K562 (cell line): ENCODE data around the gene ITGBL1. TPM values are rescaled to one million over a fixed set of nuclear protein-coding genes. Genes with fewer than 3 reads are reported as not detected.

Experiments
- ATAC-seq: fragments of 200-7000 bp; cut with Tn5 transposase; 3 replicates; pipeline ENCODE4 v1.9.1; 2020; ENCODE audit warnings: moderate library complexity
- BruUV-seq: library from RNA; stranded (reverse); fragments of 400-500 nt; replicated peaks from 2 replicates; lab custom pipeline; 2021; lab: Mats Ljungman, UMichigan
- CTCF ChIA-PET: fragments of 300-600 bp; formaldehyde crosslinking; extraction: SDS; loops from one replicate; lab custom pipeline; 2021; ENCODE audit warnings: low intra/inter-chr PET ratio; lab: Yijun Ruan, JAX
- POLR2A ChIA-PET: fragments of 300-600, 350-650 bp; sonication (Branson Sonifier 250); formaldehyde crosslinking; extraction: SDS; loops from one replicate; lab custom pipeline; 2021; ENCODE audit warnings: antibody characterized with exemption, inconsistent platforms; lab: Yijun Ruan, JAX
- DNase-seq, 4 experiments: peaks; one replicate each; pipeline versions ENCODE4 v3.0.0 to v3.0.0-alpha.2; 2011 to 2018; ENCODE audit warnings: low spot score in 3 of 4, mixed read lengths in 3 of 4; ENCODE audit errors: extremely low read depth in 1 of 4
- FAIRE-seq: peaks from 2 replicates; lab custom pipeline; 2011; peaks lifted over from hg19 to GRCh38; lab: Jason Lieb, UNC
- H2AFZ ChIP-seq: 2 replicates; pipeline ENCODE4 v1.6.0; 2011; ENCODE audit warnings: low read depth, low read length, control low read depth, inconsistent platforms
- H3K27ac ChIP-seq: fragments of 200-600 bp; 3 replicates; pipeline ENCODE4 v1.8.0; 2011; ENCODE audit warnings: low read depth, mild to moderate bottlenecking, control low read depth, inconsistent platforms, low read length, moderate library complexity, mixed read lengths; ENCODE audit errors: extremely low read depth
- H3K27me3 ChIP-seq, 2 experiments: fragments of 300-600 bp in 1 of 2; 2 replicates in 1 of 2; 3 replicates in 1 of 2; pipeline versions ENCODE4 v1.6.0 to v1.8.0; 2011; ENCODE audit warnings: inconsistent platforms in 2 of 2, low read length in 2 of 2, mild to moderate bottlenecking in 1 of 2, mixed read lengths in 1 of 2, moderate library complexity in 1 of 2; ENCODE audit not compliant: control insufficient read depth in 2 of 2, insufficient read depth in 2 of 2
- H3K36me3 ChIP-seq: fragments of 300-600 bp; 3 replicates; pipeline ENCODE4 v1.8.0; 2011; ENCODE audit warnings: mild to moderate bottlenecking, low read length, inconsistent platforms; ENCODE audit not compliant: control insufficient read depth, insufficient read depth
- H3K4me1 ChIP-seq, 2 experiments: fragments of 200-600 bp in 1 of 2; replicated peaks in 1 of 2; 2 replicates in 1 of 2; 3 replicates in 1 of 2; pipeline versions ENCODE4 v1.5.1 to v1.8.0; 2011; ENCODE audit warnings: inconsistent platforms in 2 of 2, low read length in 2 of 2, mild to moderate bottlenecking in 1 of 2, mixed read lengths in 1 of 2, moderate library complexity in 1 of 2; ENCODE audit not compliant: control insufficient read depth in 2 of 2, insufficient read depth in 2 of 2
- H3K4me2 ChIP-seq: 2 replicates; pipeline ENCODE4 v1.6.1; 2011; ENCODE audit warnings: low read length, control low read depth, inconsistent platforms, mixed read lengths; ENCODE audit not compliant: insufficient read depth
- H3K4me3 ChIP-seq: fragments of 200-600 bp; sonication (generic), shearing (Covaris generic); 2 replicates; pipeline ENCODE4 v1.5.1; 2016; ENCODE audit warnings: control low read depth, inconsistent platforms
- H3K79me2 ChIP-seq: fragments of 200-600 bp; 3 replicates; pipeline ENCODE4 v1.8.0; 2011; ENCODE audit warnings: low read length, inconsistent platforms; ENCODE audit not compliant: control insufficient read depth, insufficient read depth
- H3K9ac ChIP-seq, 2 experiments: 2 replicates each; pipeline versions ENCODE4 v1.6.0 to v1.6.1; 2011; ENCODE audit warnings: low read depth in 2 of 2, low read length in 2 of 2, control low read depth in 1 of 2, inconsistent platforms in 1 of 2, mild to moderate bottlenecking in 1 of 2, mixed read lengths in 1 of 2; ENCODE audit not compliant: insufficient read depth in 1 of 2
- H3K9me1 ChIP-seq: one replicate; pipeline ENCODE4 v1.6.0; 2011; ENCODE audit warnings: inconsistent platforms, mild to moderate bottlenecking, low read length, moderate library complexity; ENCODE audit not compliant: control insufficient read depth, insufficient read depth
- H3K9me3 ChIP-seq: replicated peaks from 2 replicates; pipeline ENCODE4 v1.5.1; 2011; ENCODE audit warnings: low read depth, low read length, inconsistent platforms; ENCODE audit not compliant: control insufficient read depth, insufficient read depth
- H4K20me1 ChIP-seq: replicated peaks from 2 replicates; pipeline ENCODE4 v1.6.1; 2011; ENCODE audit warnings: low read length, inconsistent platforms, mixed read lengths; ENCODE audit not compliant: control insufficient read depth, insufficient read depth
- AFF1 ChIP-seq, 2 experiments: fragments of 450-650 bp; IDR thresholded peaks; 2 replicates each; pipeline ENCODE4 v1.6.1; 2018; ENCODE audit warnings: mild to moderate bottlenecking in 2 of 2, low read depth in 1 of 2; ENCODE audit not compliant: partially characterized antibody in 2 of 2
- EWSR1 ChIP-seq: fragments of 450-650 bp; IDR thresholded peaks from 2 replicates; pipeline ENCODE4 v1.6.1; 2018; ENCODE audit warnings: borderline replicate concordance, mild to moderate bottlenecking, low read depth, moderate library complexity; ENCODE audit not compliant: partially characterized antibody
- FOXJ2 ChIP-seq: fragments of 200-800 bp; sonication (Bioruptor generic); IDR thresholded peaks from 2 replicates; pipeline ENCODE4 v1.6.1; 2016; ENCODE audit warnings: missing genetic modification characterization, missing compliant biosample characterization
- GATA2 ChIP-seq: sonication (generic); formaldehyde crosslinking; IDR thresholded peaks from 2 replicates; pipeline ENCODE4 v1.4.0; 2020; ENCODE audit warnings: mild to moderate bottlenecking, missing genetic modification reagents
- GATAD2A ChIP-seq: fragments of 450-650 bp; IDR thresholded peaks from 2 replicates; pipeline ENCODE4 v1.6.1; 2017
- KDM4B ChIP-seq, 2 experiments: fragments of 450-650 bp in 1 of 2; sonication (generic) in 1 of 2; IDR thresholded peaks; 2 replicates each; pipeline ENCODE4 v1.6.1; 2016 to 2017; ENCODE audit warnings: borderline replicate concordance in 2 of 2, antibody characterized with exemption in 1 of 2, low read depth in 1 of 2, mild to moderate bottlenecking in 1 of 2
- PTRF ChIP-seq: fragments of 450-650 bp; IDR thresholded peaks from 2 replicates; pipeline ENCODE4 v1.6.1; 2016; ENCODE audit warnings: mild to moderate bottlenecking, missing genetic modification characterization, missing compliant biosample characterization
- SIX5 ChIP-seq, 2 experiments: IDR thresholded peaks; 2 replicates each; pipeline ENCODE4 v1.6.1; 2011; ENCODE audit warnings: low read length in 2 of 2, borderline replicate concordance in 1 of 2, low read depth in 1 of 2, mild to moderate bottlenecking in 1 of 2, moderate library complexity in 1 of 2; ENCODE audit not compliant: insufficient read depth in 1 of 2
- ZFP1 ChIP-seq: fragments of 450-650 bp; formaldehyde crosslinking; IDR thresholded peaks from 2 replicates; pipeline ENCODE4 v1.4.0; 2020; ENCODE audit warnings: mild to moderate bottlenecking, mixed read lengths
- ZFP91 ChIP-seq: sonication (generic); formaldehyde crosslinking; IDR thresholded peaks from 2 replicates; pipeline ENCODE4 v1.8.0; 2022; ENCODE audit warnings: mild to moderate bottlenecking, missing genetic modification reagents
- ZNF316 ChIP-seq: fragments of 450-650 bp; IDR thresholded peaks from 2 replicates; pipeline ENCODE4 v1.6.1; 2016
- WGBS: fragments of 100-300 bp; shearing (Covaris generic); methylation state at CpG from one replicate; pipeline ENCODE4 v1.1.6; 2016; ENCODE audit warnings: low coverage, mixed read lengths; ENCODE audit not compliant: insufficient coverage; ENCODE audit errors: missing lambda C conversion rate; 5-methylcytosine and 5-hydroxymethylcytosine counted together
- in situ Hi-C: fragments of 300-500 bp; cut with MboI; formaldehyde crosslinking; loops from 4 replicates; pipeline ENCODE4 v1.15.0; 2018; ENCODE audit warnings: inconsistent platforms, mixed read lengths
- intact Hi-C: fragments of 100-400 bp; cut with micrococcal nuclease; formaldehyde crosslinking; loops from 2 replicates; pipeline ENCODE4 v1.14.2; 2022
- polyA plus RNA-seq, 8 experiments: library from polyadenylated mRNA; depleted of rRNA in 4 of 8; stranded (reverse) in 5 of 8; unstranded in 3 of 8; fragments of >200 nt; fragmentation: Nextera tagmentation in 2 of 8; fragmentation: Illumina TruSeq in 1 of 8; extraction: Ambion mirVana in 2 of 8; extraction: Trizol in 1 of 8; gene quantifications; 2 replicates each; pipeline versions ENCODE4 v1.2.1 to v1.2.3, GENCODE V29; 2011 to 2014; ENCODE audit warnings: inconsistent platforms in 1 of 8, missing spikeins in 1 of 8
- total RNA-seq, 7 experiments: library from RNA; depleted of rRNA in 6 of 7; stranded (reverse); fragments of >200 nt in 6 of 7; fragmentation: Illumina TruSeq in 2 of 7; extraction: Trizol in 2 of 7; gene quantifications; 2 replicates each; pipeline versions ENCODE4 v1.2.1 to v1.2.3, GENCODE V29; 2011 to 2021; ENCODE audit warnings: low replicate concordance in 1 of 7

The ITGBL1 gene
- total and polyA plus RNA-seq, 9 of the 15 experiments (the other 6 are each of a cell fraction or from before 2014, with no cell fraction given): 0.04 to 0.73 (median 0.32) TPM; not detected in 1

- no peak for TF ChIP-seq AFF1 (IDR thresholded peaks at IDR 0.05; ENCODE audit: low read depth in 1 of 2, partially characterized antibody in 2 of 2)
- no peak for TF ChIP-seq SIX5 (IDR thresholded peaks at IDR 0.05; ENCODE audit: borderline replicate concordance in 1 of 2, insufficient read depth in 1 of 2, low read depth in 1 of 2, low read length in 2 of 2)
- no peak for TF ChIP-seq GATA2
- TF ChIP-seq FOXJ2 (tag): no peak
Observed at GRCh38 chr13:101520672-101521071, 68.2 kb downstream of the ITGBL1 start (continued).

- CTCF ChIA-PET: no interaction called here
- no peak for TF ChIP-seq ZFP1 (CRISPR knock-in tag)
- TF ChIP-seq EWSR1: no peak
- TF ChIP-seq GATAD2A: no peak
- TF ChIP-seq KDM4B (IDR thresholded peaks at IDR 0.05; ENCODE audit: borderline replicate concordance in 2 of 2, low read depth in 1 of 2): no peak
- TF ChIP-seq ZFP91 (CRISPR knock-in tag): no peak
- no peak for TF ChIP-seq PTRF
- no peak for TF ChIP-seq ZNF316
Observed at GRCh38 chr13:101521371-101521770, 68.9 kb downstream of the ITGBL1 start.

More at GRCh38 chr13:101521371-101521770, 68.9 kb downstream of the ITGBL1 start:
- Histone ChIP-seq H3K36me3 (no peaks in the 10 kb centered on the region), H3K4me2 (no peak overlapping the region), H4K20me1 (no peaks in the 10 kb centered on the region), H3K4me3 (no peak overlapping the region), H3K27me3 (no peaks in the 10 kb centered on the region), H3K9ac (no peak overlapping the region), H3K4me1 (no peaks in the 10 kb centered on the region), H3K79me2 (no peaks in the 10 kb centered on the region), H2AFZ (no peak overlapping the region), H3K9me1 (no peaks in the 10 kb centered on the region), H3K9me3 (no peaks in the 10 kb centered on the region), H3K27ac (no peak overlapping the region)
- FAIRE-seq (no peak), ATAC-seq (no peak), DNase-seq (no peak)
- intact Hi-C loops: no loop called here
- no TSS peak for BruUV-seq
- WGBS: 8% methylated on average over 6 of the region's 6 CpGs
- in situ Hi-C loops: no loop called here
- POLR2A ChIA-PET: no interaction called here
